ENCODE results near the gene IPO9.

Gene IPO9

DNA sequence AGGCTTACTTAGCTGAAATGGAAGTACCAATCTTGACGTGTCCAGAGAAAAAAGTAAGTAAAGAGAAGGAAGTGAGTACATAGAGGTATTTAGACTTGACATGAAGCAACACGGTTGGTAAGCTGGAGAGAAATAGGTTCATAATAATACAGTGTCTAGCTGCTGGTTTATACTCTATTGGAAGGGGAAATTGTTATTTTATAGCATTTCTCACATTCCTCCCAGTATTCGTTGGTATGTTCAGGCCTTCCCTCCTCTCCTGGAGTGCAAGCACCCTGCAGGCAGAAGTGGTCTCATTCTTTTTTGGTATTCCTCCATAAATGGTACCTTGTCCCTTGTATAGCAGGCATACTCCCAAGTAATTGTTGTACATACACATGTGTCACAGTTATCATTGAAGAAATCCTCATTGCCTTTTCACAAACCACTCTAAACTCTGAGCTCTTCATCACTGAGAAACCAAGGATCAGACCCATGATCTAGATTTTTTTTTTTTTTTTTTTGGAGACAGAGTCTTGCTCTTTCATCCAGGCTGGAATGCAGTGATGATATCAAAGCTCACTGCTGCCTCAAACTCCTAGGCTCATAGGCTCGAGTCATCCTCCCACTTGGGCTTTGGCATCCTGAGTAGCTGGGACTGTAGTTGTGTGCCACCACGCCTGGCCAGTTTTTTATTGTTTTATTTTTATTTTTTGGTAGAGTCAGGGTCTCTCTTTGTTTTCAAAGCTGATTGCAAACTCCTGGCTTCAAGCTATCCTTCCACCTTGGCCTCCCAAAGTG is 9.8 kb upstream of the IPO9 start:
- no peak overlapping the region for H3K4me3 ChIP-seq (replicated peaks; ENCODE audit: low read depth, low read length)
- TF ChIP-seq, protein P1, sequence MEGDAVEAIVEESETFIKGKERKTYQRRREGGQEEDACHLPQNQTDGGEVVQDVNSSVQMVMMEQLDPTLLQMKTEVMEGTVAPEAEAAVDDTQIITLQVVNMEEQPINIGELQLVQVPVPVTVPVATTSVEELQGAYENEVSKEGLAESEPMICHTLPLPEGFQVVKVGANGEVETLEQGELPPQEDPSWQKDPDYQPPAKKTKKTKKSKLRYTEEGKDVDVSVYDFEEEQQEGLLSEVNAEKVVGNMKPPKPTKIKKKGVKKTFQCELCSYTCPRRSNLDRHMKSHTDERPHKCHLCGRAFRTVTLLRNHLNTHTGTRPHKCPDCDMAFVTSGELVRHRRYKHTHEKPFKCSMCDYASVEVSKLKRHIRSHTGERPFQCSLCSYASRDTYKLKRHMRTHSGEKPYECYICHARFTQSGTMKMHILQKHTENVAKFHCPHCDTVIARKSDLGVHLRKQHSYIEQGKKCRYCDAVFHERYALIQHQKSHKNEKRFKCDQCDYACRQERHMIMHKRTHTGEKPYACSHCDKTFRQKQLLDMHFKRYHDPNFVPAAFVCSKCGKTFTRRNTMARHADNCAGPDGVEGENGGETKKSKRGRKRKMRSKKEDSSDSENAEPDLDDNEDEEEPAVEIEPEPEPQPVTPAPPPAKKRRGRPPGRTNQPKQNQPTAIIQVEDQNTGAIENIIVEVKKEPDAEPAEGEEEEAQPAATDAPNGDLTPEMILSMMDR (IDR thresholded peaks at IDR 0.05; ENCODE audit: low read depth, low read length, missing control alignments) = no peak

DNA sequence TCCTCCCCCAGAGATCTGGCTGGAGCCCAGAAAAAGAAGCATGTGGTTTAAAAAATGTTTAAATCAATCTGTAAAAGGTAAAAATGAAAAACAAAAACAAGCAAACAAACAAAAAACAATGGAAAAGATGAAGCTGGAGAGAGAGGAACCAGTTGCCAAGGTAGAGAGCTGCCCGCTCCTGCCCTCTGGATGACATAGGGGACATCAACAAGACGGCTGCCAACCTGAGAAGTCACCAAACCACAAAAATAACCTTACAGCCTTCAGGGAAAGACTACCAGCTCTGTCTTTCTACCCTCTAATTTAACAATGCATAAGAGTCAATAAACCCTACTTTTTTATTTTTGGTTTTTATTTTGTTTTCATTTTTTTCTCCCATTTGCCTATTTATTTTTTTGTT is 8.5 kb upstream of the IPO9 start:
- no peak overlapping the region for H3K4me3 ChIP-seq (replicated peaks; ENCODE audit: low read depth, low read length)
- TF ChIP-seq, protein P1 (IDR thresholded peaks at IDR 0.05; ENCODE audit: low read depth, low read length, missing control alignments) = no peak
- no peak for DNase-seq (ENCODE audit: extremely low read depth, low read depth)

More for the DNA sequence above, 9.8 kb upstream of the IPO9 start:
- DNase-seq (ENCODE audit: extremely low read depth, low read depth) = no peak

DNA sequence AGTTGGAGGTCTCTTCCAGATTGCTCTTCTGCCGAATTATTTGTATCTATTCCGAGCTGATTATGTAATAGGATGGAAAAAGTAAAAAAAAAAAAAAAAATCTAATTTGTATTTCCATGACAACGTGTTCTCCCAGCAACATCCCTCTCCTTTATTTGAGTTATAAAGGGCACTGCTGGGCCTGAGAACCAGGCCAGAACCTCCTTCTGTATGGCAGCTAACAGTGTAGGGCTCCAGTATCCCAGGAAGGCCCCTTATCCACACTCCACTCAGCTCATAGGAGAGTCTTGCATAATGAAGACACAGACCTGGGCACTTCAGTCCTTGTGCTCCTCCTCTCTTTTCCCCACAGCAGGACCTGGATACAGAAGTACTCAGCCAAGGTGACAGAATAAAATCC is 3.7 kb upstream of the IPO9 start:
- H3K4me3 ChIP-seq (replicated peaks; ENCODE audit: low read depth, low read length) = no peak overlapping the region
- TF ChIP-seq, protein P1 (IDR thresholded peaks at IDR 0.05; ENCODE audit: low read depth, low read length, missing control alignments) = no peak
- DNase-seq (ENCODE audit: extremely low read depth, low read depth) = no peak

DNA sequence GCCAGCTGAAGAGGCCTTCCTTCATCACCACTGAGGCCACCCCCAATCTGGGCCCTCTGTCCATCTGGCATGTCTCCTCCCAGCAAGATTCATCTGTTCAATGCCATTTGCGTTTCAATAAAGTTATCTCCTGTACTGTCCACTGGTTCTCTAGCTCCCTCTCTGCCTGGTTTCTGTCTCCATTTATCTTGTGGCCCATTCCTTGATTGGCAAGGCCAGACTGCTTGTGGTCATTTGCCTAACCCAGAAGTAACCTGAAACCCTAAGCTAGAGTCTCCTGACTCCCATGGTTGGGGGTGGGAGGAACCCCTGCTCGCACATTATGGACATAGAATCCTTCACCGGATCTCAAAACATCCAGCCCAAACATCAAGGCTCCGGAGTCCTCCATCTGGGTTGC is 2.1 kb upstream of the IPO9 start:
- TF ChIP-seq, protein P1 (IDR thresholded peaks at IDR 0.05; ENCODE audit: low read depth, low read length, missing control alignments) = no peak
- no peak for DNase-seq (ENCODE audit: extremely low read depth, low read depth)
- H3K4me3 ChIP-seq (replicated peaks; ENCODE audit: low read depth, low read length) = no peak overlapping the region

DNA sequence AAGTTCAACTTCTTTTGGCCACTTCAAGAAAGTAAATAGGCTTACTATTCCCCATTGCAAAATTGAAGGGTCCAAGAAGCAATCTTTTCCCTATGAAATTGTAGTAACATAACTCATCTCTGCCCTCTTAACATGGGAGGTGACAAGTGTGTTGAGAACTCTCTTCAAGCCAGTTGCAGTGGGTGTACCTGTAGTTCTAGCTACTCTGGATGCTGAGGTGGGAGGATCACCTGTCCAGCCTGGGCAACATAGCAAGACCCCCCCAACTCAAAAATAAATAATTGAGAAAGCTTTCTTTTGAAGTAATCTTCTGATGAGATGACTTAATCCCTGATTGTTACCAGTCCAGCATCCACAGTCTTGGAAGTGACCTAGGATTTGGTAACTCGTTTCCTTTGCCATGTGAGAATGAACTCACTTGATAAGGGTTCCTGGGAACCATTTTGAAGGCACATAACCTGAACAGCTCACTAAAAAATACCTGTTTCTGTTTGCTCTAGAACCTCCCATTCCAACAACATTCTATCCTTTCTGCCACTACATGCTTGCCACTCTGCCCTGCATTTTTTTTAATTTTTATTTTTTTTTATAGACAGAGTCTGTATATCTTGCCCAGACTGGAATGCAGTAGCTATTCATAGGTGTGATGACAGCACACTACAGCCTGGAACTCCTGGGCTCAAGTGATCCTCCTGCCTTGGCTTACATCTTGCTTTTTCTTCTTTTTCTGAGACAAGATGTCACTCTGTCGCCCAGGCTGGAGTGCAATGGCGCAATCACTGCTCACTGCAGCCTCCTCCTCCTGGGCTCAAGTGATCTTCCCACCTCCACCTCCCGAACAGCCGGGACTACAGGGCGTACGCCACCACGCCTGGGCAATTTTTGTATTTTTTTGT is 1.4 kb upstream of the IPO9 start:
- DNase-seq (ENCODE audit: extremely low read depth, low read depth) = no peak
- no peak overlapping the region for H3K4me3 ChIP-seq (replicated peaks; ENCODE audit: low read depth, low read length)
- TF ChIP-seq, protein P1 (IDR thresholded peaks at IDR 0.05; ENCODE audit: low read depth, low read length, missing control alignments) = no peak

DNA sequence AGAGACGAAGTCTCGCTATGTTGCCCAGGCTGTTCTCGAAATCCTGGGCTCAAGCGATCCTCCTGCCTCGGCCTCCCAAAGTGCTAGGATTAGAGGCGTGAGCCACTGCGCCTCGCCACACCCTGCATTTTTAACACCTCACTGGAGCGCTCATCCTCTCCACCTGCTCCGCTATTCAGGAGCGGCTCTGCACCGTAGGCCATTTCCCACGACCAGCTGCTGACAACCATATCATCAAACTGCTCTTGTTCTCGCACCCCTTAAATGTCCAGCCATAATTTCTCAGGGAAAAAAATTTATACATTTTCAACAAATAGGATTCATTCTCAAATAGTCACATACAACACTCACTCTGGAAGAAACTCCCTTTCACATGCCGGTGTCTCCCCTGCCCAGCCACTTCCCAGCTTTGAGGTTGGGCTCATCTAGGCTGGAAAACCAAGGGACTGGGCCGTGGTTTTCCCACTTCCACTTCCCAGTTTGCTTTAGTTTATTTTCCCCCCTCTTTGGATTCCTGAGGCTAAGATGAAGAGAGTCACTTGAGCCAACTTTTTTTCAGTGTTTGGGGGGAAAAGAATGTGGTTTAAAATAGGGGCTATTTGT is 639 bp upstream of the IPO9 start:
- H3K4me3 ChIP-seq (replicated peaks; ENCODE audit: low read depth, low read length) = peak overlapping the region; percentile 89
- TF ChIP-seq, protein P1 (IDR thresholded peaks at IDR 0.05; ENCODE audit: low read depth, low read length, missing control alignments) = no peak
- DNase-seq (ENCODE audit: extremely low read depth, low read depth) = no peak
